GM10847 (cell line): ENCODE results near the gene FAAP100.

ENCODE experiments used
- POLR2A ChIP-seq: IDR thresholded peaks from 2 replicates; pipeline ENCODE4 v1.6.1; 2011; ENCODE audit not compliant: insufficient read length; ENCODE audit errors: extremely low read depth

Gene FAAP100

DNA sequence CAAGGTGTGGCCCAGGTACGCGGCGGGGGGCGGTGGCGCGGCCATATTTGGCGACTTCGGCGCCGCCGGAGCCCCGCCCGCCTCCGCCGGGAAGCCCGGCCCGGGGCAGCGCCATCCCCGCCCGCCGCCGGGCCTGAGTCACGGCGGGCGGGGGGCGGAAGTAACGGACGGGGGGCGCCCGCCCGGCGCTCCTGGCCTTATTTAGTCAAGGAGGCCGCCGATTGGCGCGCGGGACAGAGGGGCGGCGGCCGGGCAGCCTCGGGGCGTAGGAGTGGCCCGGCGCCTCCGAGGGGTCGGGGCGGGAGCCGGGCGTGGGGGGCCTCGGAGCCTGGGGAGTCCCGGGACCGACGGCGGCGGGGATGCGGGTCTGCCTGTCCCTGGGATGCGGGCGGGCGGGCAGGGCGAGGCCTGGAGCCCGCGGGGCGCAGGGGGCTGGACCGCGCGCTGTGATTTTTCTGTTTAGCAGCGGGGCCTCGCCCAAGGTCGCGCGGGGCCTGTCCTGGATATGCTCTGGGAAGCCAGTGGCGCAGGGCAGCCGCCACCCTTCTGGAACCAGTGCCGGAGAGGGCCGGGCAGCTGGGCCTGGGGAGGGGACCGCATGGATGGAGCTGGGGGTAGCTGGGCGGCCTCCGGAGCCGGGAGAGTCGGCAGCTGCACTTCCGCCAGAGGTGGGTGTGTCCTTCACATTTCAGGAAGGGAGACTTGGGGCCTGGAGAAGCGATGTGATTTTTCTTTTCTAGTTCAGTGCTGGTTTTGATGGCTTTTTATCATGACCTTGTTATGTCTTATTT, 37.2 kb downstream of the FAAP100 start:
- TF ChIP-seq POLR2A: peak; percentile 32

DNA sequence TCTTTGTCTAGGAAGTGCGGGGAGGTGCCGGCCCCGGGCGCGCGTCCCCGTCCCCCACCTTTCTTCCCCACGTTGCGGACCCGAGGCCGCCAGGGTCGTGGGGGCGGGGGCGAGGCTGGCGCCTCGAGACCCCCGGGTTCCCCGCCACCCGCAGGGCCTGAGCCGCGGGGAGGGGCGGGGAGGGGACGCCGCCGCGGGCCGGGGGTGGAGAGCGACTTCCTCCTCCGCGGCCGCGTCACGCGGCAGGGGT, 37.7 kb downstream of the FAAP100 start:
- no peak for TF ChIP-seq POLR2A

DNA sequence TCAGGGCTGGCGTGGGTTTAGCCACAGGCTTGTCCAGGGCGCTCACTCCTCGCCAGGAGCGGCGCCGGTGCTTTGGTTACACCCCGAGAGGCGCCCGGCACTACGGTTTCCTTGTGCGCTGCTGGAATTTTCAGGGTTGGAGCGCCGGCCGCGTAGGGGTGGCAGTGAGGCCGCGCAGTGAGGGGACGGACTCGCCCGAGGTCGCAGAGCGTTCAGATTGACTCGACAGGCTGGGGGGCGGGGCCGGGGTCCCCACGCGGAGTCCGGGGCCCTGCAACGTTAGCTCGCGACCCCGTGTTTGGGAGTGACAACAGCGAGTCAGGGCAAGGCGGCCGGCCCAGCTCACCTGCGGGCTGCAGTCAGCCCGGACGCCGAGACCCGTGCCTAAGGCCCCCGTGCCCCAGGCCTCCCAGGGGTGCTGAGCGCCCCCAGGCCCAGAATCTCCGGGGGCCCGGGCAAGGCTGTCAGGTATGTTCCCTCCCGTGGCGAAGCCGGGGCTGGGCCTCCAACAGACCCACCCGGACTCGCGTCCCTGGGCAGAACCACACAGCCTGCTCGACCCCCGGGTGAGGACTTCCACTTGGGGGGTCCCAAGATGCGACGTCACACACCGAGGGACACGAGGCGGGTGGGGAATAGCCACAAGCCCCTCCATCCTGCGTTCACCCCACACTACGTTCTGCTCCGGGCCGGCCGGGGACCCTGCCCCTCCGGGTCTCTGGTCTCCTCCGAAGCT, 38.2 kb downstream of the FAAP100 start:
- TF ChIP-seq POLR2A: no peak

DNA sequence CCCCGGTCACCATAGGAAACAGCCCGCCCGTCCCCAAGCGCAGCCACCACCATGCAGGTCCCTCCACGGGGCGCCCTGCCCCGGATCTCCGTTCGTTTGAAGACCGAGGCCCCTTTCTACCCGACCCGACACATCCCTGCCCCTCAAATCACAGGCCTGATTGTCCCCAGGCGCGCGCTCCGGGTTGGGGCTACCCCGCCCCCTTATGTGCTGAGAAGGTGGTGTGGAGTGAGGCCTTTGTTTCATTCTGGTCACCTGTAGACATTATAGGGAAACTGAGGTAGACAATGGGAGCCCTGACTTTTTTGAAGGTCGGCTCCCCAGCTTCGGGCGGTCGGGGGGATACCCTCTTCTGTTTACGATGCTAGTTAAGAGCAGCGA, 38.8 kb downstream of the FAAP100 start:
- no peak for TF ChIP-seq POLR2A

DNA sequence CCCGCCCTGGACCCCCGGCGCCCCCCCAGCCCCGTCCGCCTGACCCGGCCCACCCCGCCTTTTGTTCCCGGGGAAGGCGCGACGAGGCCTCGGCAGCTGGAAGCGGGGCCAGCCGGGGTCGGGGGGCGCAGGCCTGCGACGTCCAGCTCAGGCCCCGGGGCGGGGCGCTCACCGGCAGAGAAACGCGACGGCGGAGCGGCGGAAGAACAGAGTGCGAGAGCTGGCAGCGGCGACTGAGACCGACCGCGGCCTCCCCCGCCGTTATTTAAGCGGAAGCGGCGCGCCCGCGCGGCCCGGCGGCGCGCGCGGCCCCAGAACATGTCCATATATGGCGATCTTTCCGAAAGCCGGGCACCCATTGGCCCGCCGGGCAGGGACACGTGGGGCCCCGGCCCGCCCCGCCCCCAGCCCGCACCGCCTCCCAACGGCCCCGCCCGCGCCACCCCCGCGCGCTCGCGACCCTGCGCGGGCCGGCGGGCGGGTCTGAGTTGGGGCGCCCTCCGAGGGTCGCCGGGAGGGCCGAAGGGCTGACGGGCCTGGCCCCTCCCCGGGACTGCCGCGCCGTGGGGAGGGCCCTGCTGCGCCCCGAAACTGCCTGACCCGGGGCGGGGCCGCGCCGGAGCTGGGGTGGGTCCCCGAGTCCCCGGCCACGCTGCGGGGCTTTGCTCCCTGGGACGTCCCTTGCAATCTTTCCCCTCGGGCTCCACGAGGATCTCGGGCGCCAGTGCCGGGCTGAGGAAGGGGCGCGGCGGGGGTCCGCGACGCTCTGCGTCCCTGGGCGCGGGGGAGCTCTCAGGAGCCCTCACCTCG, 39.4 kb downstream of the FAAP100 start, which contains the start of gene ACTG1:
Gene ACTG1 (minus strand): TSS at position 238 of the 810 bp plus-strand sequence. CDS start 445 bp downstream, outside the sequence.
- peak; percentile 99 for TF ChIP-seq POLR2A

DNA sequence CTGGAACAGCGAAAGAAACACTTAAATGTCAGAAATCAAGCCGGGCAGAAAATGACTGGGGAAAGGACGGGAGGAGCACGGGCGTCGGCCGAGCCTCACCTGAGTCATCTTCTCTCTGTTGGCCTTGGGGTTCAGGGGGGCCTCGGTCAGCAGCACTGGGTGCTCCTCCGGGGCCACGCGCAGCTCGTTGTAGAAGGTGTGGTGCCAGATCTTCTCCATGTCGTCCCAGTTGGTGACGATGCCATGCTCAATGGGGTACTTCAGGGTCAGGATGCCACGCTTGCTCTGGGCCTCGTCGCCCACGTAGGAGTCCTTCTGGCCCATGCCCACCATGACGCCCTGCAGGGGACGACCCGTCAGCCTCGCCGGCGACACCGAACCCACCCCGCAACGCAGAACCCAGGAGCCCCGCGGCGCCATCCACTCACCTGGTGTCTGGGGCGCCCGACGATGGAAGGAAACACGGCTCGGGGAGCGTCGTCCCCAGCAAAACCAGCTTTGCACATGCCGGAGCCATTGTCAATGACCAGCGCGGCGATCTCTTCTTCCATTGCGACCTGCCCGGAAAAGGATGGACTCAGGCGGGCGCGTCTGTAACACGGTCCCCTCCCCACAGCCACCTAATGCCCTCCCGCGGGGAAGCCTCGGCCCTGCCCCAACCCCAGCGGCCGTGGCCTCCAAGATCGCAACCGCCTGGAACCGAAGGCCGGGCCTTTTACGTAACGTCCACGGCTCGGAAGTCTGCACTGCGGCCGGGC, 40.2 kb downstream of the FAAP100 start:
- peak; percentile 25 for TF ChIP-seq POLR2A

DNA sequence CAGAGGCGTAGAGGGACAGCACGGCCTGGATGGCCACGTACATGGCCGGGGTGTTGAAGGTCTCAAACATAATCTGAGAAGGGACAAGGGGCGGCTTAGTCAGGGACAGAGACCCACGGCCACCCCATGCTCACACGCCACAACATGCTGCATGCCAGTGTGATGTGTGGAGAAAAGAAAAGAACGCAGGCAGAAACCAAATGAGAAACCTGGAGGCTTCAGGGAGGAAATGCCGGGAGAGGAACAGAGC, 40.7 kb downstream of the FAAP100 start:
- no peak for TF ChIP-seq POLR2A

DNA sequence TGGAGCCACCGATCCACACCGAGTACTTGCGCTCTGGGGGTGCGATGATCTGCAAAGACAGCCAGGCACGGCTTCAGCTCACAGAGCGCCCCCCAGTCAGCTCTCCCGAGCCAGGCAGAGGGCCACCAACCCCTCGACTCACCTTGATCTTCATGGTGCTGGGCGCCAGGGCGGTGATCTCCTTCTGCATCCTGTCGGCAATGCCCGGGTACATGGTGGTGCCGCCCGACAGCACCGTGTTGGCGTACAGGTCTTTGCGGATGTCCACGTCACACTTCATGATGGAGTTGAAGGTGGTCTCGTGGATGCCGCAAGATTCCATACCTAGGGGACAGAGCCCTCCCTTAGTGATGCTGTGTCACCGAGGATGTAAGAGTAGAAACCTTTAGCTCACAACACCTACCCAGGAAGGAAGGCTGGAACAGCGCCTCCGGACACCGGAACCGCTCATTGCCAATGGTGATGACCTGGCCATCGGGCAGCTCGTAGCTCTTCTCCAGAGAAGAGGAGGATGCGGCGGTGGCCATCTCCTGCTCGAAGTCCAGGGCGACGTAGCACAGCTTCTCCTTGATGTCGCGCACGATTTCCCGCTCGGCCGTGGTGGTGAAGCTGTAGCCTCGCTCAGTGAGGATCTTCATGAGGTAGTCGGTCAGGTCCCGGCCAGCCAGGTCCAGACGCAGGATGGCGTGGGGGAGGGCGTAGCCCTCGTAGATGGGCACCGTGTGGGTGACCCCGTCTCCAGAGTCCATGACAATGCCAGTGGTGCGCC, 41.2 kb downstream of the FAAP100 start:
- TF ChIP-seq POLR2A: no peak

DNA sequence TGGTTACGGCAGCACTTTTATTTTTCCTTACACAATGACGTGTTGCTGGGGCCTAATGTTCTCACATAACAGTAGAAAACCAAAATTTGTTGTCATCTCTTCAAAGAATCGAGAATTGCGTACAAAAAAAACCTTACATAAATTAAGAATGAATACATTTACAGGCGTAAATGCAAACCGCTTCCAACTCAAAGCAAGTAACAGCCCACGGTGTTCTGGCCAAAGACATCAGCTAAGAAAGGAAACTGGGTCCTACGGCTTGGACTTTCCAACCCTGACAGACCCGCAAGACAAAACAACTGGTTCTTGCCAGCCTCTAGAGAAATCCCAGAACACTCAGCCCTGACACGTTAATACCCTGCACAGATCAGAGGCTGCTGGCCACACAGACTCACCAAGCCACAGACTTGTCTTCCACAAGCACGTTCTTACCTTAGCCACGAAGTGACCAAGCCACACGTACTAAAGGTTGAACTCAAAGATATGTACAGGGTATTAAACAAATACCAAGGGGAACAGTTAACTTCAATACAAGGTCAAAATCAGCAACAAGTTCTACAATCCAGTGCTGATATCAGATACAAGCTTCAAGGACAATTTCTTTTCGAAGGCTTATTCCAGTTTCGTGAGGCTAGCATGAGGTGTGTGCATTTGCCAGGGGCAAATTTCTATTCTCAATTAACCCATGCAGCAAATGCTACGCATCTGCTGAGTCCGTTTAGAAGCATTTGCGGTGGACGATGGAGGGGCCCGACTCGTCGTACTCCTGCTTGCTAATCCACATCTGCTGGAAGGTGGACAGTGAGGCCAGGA, 42.0 kb downstream of the FAAP100 start:
- no peak for TF ChIP-seq POLR2A

DNA sequence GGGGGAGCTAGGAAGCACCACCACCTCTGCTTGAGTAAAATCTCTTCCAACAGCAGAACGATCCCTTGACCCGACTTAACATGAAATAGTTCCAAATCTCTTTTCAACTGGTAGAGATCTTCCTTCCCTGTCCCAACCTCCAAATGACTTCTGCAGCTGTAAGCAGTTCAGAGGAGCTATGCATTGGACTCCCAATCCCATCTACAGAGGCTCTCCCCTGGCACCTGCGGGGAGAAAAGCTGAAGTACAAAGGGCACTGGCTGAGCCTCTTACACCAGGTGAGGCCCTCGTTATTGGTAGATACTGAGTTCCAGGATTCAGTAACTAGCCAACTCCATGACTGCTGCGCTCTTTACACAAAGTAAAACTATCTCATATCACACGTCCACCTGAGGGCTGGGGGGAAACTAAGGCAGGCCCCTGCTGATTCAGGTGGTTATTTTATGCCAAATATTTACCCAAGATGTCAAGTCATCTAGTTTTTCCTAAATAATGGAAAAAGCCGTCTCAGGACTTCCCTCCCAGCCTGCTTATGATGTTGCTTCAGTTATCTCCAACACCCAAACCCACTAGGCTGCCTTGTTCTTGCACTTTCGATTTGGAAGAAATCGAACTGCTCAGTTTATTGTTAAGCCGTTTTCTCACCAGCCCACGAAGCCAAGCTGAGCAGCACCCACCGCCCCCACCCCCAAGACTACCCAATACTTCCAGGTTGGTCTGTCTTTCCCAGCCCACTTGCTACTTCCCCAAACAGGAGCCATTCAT, 42.8 kb downstream of the FAAP100 start:
- TF ChIP-seq POLR2A: no peak

DNA sequence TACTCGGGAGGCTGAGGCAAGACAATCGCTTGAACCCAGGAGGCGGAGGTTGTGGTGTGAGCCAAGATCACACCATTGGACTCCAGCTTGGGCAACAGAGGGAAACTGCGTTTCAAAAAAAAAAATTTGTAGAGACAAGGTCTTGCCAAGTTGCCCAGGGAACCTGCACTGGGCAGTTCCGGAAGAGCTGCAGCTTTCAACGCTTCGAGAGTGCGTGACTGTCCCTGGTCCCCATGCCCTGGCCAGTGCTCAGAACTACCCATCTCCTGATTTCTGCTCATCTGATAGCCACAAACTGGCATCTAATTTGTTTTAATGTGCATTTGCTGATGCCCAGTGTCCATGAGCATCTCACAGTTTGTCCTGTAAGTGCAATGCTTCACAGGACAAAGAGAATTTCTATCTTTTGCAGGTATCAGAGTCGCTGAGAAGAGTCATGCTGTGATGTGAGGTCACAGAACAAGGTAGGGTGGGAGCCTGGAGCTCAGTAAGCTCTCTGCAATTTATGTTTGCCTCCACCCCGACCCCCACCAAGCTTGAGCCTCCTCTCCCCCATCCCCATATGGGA, 43.4 kb downstream of the FAAP100 start:
- peak; percentile 24 for TF ChIP-seq POLR2A

DNA sequence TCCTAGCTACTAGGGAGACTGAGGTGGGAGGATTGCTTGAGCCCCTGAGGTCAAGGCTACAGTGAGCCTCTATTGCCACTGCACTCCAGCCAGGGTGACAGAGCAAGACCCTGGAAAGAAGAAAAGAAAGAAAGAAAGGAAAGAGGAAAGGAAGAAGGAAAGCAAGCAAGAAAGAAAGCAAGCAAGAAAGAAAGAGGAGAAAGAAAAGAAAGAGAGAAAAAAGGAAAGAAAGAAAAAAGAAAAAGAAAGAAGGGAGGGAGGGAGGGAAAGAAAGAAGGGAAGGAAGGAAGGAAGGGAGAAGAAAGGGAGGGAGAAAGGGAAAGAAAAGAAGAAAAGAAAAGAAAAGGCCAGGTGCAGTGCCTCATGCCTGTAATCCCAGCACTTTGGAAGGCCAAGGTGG, 48.5 kb downstream of the FAAP100 start:
- no peak for TF ChIP-seq POLR2A

DNA sequence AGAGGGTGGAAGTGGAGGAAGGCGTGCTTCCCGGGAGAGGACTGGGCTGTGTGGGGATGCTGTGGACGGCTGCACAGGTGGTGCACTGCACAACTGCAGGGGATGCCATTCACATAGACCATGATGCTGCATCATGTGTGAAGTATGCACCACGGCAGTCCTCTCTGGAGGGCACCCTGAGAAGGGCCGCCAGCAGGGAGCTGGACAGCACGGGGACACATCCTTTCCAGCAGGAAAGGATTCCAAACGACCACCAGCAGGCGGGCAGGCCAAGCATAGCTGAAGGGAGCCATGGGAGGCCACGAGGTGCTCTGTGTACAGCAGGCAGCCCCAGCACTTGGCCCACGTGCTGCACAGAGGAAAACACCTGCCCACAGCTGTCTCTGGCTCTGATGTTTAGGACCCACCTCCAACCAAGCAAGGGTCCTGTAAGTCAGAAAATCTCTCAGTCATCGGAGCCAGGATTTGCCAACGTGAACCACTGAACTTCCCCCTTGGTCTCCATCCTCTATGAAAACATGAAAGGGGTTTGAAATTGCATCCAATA, 49.6 kb downstream of the FAAP100 start:
- TF ChIP-seq POLR2A: no peak
